GM18511 (cell line): Measurements from ENCODE around the gene INAFM1.
"Not testable (repeated sequence)": the region's sequence is repeated elsewhere in the genome, so short reads cannot be mapped to it uniquely, and the experiment has no call there.

ENCODE experiments used
- ATAC-seq: cut with Tn5 transposase; IDR thresholded peaks from one replicate; pipeline ENCODE4 v1.9.1; 2021; ENCODE audit warnings: mild to moderate bottlenecking, moderate library complexity; ENCODE audit not compliant: unreplicated experiment

INAFM1 gene

DNA sequence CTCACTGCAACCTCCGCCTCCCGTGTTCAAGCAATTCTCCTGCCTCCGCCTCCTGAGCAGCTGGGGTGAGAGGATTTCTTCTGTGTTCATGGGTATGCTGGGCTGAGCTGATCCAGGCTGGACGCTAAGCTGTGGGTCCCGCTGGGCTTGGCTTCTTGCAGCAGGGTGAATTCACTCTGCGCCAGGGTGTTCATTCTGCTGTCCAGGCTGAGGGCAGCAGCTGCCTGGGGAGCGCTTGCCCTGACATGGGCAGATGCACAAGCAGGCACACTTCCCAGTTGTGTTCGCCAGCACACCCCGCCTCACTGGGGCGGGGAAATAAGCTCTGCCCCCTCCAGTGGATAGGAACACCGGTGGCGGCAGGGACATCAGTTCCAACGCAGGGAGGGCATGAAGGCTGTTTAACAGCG lies 7.3 kb upstream of the INAFM1 start:
- no peak for ATAC-seq

DNA sequence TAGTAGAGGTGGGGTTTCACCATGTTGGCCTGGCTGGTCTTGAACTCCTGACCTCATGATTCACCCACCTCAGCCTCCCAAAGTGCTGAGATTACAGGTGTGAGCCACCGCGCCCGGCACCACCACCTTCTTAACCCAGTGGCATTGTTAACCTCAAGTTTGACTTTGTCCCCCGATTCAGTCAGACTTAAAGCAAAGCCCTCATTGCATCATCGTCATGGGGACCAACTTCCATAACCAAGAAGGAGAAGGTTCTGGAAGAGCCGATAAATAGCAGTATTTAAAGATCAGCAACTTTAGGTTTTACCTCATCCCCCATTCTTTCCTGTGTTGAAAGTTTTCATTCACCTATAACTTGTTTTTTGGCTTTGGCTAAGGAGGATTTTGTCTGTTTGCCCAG lies 6.7 kb upstream of the INAFM1 start:
- ATAC-seq, result no peak

DNA sequence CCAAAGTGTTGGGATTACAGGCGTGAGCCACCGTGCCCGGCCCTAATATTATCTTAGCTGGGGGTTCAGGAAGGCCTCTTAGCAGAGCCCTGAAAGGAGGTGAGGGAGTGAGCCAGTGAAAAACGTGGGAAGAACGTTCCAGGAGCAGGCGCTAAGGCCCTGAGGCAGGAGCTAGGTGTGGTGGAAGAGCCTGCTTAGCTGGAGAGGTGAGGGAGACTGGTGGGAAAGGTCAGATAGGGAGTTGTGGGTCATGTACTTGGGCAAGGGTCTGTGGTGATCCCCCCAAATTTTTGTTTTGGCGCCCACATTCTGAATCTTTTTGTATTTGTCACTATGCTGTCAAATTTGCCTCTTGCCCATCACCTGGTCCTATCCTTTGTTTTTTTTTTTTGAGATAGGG lies 5.1 kb upstream of the INAFM1 start:
- no peak for ATAC-seq

DNA sequence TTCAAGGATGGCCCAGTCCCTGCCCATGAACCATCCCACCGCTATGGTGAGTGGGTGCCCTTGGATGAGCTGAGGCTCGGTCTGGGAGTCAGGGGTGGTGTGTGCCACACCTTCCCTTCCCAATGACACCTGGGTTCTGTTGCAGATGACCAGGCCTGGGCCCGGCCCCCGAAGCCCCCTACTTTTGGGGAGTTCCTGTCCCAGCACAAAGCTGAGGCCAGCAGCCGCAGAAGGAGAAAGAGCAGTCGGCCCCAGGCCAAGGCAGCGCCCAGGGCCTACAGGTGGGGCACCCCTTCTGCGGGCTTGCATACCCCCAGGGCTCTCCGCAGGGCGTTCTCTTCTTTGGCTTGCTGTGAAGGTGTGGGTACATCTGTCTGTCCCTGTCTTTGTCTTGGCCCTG lies 4.3 kb upstream of the INAFM1 start:
- ATAC-seq, result no peak

DNA sequence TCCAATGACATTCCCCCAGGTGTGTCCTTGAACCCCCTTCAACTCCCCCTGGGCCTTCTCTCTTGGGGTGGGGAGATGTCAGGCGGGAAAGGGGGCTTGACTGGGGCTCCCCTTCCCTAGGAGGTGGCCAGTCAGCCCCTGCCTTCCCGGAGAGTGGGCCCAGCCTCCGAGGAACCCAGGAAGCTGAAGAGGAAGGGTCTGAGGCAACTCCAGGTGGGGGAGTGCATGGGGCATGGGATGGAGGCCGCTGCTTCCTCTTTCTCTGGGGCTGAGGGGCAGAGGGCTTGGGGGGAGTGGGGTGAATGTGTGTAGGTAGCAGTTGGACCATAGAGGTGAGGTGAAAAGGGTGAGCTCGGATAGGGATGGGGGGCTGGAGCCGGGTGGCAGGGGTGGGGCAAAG lies 2.7 kb upstream of the INAFM1 start:
- ATAC-seq, result no peak

DNA sequence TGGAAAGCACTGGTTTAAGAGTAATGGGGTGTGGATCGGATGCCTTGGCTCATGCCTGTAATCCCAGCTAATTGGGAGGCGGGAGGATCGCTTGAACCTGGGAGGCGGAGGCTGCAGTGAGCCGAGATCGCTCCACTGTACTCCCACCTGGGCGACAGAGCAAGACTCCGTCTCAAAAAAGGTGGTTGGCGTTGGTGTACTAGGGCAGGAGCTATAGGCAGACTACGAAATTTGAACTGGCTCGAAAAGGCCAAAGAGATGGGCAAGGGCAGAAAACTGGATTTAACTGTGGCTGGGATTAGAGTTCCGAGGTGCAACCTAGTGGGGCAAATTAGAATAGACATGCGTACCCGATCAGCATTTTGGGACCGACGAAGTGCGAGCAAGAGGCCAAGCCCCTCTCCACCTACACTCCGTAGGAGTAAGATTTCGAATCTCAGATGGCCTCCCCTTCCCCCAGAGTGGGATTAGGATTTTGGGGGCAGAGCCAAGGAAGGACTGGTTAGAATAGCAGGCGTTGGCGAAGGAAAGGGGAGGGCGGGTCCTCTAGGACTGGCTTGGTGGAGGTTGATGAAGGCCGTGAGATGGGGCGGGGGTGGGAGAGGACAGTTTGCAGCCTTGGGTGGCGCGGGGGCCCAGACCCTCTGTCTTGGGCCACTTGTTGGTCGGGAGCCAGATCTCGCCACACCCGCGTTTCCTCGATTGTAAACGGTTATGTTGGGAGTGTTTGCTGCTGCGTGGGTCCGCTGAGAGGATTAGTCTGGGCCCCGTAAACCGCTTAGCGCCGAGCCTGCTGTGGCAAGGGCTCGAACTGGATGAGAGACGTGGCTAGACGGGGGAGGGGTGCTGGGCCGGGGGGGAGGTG lies 2.0 kb upstream of the INAFM1 start:
- no peak for ATAC-seq

DNA sequence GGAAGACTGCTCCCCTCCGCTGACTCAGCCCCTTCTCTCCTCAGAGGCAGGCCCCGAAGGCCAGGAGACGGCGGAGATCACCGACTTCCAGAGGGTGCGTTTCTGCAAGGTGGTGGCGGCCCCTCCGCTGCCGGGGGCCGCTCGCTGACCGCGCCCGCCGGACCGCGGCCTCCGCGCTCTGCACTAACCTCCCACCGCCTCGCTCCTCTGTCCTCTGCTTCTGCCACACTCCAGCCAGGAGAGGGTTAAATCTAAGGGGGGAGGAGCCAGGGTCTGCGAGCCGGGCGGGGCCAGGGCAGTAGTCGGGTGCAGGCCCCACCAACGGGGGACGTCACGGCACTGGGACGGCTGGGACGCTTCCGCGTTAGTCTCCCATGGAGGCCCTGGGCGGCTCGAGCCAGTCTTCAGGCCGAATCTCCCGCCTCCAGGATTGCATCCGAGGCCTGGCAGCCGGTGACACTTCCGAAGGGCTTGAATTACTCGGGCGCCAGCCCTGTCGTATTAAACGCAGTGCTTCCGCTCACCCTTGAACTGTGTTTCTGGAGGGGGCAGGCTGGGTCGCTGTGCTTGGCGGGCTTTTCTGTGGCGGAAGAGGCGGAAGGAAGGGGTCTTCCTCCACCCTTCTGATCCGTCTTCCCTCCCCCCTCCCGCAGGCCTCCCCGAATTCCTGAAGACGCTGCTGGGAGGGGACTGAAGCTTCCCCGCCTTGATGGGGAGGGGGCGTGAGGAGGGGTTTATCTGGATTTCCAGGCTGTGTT lies 1.2 kb upstream of the INAFM1 start:
- ATAC-seq, result peak; percentile 76

DNA sequence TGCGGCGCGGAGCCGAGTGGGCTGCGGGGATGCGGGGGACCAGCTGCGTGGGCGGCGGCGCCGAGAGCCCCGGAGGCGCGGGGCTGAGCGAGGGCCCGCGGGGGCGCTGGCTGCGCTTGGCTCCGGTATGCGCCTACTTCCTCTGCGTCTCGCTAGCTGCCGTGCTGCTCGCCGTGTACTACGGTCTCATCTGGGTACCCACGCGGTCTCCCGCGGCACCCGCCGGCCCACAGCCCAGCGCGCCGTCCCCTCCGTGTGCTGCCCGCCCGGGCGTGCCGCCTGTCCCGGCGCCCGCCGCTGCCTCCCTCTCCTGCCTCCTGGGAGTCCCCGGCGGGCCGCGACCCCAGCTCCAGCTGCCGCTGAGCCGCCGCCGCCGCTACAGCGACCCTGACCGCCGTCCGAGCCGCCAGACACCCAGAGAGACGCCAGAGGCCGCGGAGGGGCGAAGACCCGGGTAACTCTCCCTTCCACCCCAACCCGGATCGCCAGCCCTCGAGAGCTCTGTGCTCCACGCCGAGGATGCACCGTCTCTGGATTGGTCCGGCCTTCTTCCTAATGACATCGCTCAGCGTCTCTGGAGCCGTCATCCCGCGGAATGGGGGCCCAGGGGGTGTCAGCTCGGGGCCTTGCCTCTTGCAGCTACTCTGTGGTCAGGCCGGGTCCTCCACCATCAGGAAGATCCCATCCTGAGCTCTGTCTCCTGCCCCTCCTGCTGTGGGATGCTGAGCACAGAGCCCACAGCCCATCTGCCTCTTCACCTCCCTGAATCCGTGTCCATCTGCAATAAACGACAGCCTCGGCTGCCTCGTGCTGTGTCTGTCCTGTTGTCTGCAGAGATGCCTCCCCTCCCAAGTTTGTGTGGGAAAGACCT lies 441 bp downstream of the INAFM1 start:
- ATAC-seq, result peak; percentile 16

DNA sequence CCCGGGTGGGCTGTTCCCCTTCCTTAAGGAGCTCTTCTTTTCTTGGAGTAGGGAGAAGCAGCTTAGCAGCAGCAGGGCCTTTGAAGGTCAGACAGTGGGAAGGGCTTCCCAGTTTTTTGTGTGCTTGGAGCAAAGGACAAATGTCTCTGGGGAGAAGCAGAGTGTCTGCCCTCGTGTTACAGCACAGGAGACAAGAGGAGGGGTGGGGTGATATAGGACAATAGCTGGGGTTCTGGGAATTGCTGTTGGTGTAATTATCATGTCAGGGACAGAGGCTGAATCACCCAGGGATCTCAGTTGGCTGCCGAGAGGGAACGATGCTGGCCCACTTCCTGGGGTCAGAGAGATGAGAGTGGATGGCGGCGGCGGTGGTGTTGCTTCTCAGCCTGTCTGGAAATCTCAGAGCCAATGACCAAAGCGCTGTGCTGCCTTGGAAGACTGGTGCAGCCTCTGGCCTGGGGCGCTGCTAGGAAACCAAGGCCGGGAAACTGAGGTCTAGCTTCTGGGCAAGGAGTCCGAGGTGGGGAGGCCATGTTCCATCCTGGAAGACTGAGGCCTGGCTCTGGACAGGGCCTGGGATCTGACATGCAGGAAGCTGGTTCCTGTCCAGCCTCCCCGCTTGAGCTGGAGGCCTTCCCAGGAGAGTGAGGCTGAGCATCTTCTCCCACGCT lies 1.2 kb downstream of the INAFM1 start:
- no peak for ATAC-seq

DNA sequence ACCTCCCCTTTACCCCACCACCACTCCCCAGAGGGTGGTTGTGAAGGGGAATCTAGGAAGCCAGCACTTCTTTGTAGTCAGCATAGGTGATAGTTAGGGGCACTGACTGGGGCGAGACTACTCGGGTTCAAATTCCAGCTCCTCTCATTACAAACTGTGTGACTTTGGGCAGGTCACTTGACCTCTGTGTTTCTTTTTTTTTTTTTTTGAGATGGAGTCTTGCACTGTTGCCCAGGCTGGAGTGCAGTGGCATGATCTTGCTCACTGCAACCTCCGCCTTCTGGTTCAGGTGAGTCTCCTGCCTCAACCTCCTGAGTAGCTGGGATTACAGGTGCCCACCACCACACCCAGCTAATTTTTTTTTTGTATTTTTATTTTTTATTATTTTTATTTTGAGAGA lies 1.8 kb downstream of the INAFM1 start:
- ATAC-seq, result not testable (repeated sequence)

DNA sequence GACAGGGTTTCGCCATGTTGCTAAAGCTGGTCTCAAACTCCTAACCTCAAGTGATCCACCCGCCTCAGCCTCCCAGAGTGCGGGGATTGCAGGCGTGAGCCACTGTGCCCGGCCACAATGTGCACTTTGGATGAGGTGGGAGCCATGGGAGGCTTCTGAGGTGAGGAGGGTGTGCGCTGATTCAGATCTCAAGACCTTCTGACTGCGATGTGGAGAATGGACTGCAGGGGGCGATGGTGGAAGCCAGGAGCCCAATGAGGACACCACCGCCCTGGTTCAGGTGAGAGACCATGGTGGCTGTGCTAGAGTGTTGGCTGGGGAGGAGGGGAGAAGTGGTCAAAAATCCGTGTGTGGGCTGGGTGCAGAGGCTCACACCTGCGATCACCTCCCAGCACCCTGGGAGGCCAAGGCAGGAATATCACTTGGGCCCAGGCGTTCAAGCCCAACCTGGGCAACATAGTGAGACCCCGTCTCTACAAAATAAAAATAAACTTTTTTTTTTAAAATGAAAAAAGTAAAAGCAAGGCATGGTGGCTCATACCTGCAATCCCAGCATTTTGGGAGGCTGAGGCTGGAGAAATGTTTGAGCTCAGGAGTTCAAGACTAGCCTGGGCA lies 5.6 kb downstream of the INAFM1 start:
- ATAC-seq, result no peak

DNA sequence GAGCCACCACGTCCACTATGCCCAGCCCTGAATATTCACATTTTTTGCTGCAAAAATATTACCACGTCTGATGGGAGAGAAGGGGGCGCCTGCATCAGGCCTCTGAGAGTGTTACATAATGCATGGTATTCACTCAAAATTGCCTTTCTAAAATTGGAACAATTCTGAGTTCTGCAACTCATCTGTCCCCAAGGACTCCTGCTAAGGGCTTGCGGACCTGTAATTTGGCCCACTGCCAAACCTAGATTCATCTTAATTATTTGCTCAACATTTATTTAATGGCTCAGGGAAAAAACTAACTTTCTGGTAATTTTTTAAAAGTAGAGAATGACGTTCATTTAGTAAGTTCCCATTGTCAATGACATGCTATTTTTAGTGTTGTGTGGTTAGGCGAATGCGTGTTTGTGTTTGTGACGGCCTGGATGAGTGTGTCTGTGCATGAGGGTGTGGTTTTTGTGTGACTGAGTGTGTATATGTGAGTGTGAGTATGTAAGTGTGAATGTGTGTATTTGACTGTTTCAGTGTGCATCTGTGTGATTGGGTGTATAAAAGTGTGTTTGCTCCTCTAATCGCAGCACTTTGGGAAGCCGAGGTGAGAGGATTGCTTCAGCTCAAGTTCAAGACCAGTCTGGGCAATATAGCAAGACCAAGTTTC lies 8.8 kb downstream of the INAFM1 start:
- ATAC-seq, result no peak

DNA sequence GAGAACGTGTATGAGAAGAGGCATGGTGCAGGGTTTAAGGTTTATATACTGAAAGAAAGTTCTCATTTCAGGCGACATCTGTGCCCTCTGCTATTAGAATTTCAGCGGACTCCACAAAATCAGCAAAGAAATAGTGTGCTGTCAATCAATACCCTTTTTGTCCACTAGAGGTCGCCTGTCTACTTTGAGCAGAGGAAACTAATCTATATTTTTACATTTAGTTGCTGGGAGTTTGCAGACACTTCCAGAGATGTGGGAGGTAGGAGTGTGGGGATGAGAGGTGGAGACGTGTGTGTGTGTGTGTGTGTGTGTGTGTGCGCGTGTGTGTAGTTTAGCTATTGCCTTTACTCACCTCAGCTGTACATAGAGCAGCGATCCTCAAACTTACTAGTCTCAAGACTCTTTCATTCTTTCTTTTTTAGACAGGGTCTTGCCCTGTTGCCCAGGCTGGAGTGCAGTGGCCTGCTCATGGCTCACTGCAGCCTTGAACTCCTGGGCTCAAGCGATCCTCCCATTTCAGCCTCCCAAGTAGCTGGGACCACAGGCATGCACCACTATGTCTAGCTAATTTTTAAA lies 9.7 kb downstream of the INAFM1 start:
- ATAC-seq, result no peak

DNA sequence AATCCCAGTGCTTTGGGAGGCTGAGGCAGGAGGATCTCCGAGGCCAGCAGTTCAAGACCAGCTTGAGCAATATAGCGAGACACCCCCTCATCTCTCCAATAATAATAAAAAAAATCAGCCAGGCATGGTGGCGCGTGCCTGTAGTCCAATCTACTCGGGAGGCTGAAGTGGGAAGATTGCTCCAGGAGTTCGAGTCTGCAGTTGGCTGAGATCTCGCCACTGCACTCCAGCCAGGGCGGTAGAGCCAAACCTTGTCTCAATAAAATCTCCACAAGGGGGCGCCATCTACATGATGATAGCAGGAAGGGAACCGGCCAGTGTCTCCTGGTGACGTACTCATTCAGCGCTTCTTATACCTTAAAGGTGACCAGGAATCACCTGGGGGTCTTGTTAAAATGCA lies 21.4 kb downstream of the INAFM1 start:
- no peak for ATAC-seq

DNA sequence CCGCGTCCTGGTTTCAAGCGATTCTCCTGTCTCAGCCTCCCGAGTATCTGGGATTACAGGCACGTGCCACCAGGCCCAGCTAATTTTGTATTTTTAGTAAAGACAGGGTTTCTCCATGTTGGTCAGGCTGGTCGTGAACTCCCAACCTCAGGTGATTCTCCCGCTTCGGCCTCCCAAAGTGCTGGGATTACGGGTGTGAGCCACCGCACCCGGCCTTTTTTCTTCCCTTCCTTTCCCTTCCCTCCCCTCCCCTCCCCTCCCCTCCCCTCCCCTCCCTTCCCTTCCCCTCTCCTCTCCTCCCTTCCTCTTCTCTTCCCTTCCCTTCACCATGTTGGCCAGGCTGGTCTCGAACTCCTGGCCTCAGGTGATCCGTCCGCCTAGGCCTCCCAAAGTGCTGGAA lies 26.2 kb downstream of the INAFM1 start:
- ATAC-seq, result not testable (repeated sequence)

DNA sequence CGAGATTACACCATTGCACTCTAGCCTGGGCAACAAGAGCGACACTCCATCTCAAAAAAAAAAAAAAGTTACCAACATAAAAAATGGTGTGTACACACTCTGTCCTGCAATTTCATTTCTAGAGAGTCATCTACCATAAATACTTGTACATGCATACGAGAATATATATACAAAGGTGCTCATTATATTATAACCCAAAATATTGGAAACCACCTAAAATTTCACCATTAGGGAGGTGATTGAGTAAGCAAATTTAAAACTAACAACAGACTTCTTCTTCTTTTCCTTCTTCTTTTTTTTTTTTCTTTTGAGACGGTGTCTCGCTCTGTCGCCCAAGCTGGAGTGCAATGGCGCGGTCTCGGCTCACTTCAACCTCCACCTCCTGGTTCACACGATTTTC lies 27.6 kb downstream of the INAFM1 start:
- ATAC-seq, result no peak

DNA sequence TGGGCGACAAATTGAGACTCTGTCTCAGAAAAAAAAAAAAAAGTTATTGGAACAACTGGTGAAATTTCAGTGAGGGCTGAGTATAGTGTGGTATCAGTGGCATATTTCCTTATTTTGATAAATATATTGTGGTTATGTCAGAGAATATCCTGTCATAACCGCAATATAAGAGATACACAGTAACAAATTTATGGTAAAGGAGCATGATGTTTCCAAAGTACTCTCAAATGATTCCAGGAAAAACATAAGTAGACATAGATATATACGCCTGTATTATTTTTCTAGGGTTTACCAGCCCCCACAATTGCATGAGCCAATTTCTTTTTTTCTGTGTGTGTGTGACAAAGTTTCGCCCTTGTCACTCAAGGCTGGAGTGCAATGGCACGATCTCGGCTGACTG lies 29.3 kb downstream of the INAFM1 start:
- ATAC-seq, result no peak

DNA sequence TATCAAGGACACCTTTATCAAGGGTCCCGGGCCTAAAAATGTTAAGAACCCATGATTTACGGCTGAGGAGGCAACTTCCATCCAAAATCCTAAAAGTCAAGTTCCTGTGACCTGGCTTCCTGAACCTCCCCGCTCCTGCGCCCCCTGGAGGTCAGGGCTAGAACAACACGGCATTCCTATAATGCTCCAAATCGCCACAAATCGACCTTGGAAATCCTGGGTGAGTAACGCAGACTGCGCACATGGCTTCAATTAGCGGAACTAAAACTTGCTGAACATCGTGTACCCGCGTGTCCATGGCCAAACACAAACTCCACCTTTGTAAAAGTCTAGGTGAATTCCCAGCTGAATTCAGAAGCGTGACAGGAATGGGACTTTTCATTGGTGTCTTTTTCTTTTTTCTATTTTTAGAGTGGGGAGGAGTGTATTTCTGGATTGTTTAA lies 30.6 kb downstream of the INAFM1 start:
- ATAC-seq, result no peak

DNA sequence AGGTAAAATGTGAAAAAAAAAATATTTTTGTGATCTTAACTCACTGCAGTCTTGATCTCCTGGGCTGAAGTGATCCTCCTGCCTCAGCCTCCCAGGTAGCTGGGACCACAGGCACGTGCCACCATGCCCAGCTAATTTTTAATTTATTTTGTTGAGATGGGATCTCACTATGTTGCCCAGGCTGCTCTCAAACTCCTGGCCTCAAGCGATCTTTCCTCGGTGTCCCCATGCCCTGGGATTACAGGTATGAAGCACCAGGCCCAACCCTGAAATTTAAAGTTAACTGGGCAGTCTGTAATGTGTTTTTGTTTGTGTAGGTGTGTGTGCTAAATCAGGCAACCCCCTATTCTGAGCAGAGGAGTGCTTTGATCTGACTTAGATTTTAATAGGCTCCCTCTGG lies 31.6 kb downstream of the INAFM1 start:
- no peak for ATAC-seq
